Thyroid gland (tissue), 4 donors: ENCODE data around the gene GSG1L2.

Experiments
- CTCF ChIP-seq, 6 experiments: fragments of 200-600 bp in 3 of 6; fragments of 450-650 bp in 3 of 6; sonication (generic) in 3 of 6; IDR thresholded peaks; one replicate each; pipeline ENCODE4 v1.5.1; 2016 to 2019; ENCODE audit warnings: antibody characterized with exemption in 6 of 6, mild to moderate bottlenecking in 2 of 6, inconsistent platforms in 1 of 6, moderate library complexity in 1 of 6
- POLR2A ChIP-seq, 2 donors: fragments of 450-650 bp; IDR thresholded peaks; one replicate each; pipeline ENCODE4 v1.6.1; 2017; ENCODE audit warnings: antibody characterized with exemption in 2 of 2, mild to moderate bottlenecking in 2 of 2, moderate library complexity in 1 of 2

- TF ChIP-seq CTCF (IDR thresholded peaks at IDR 0.05) (no peak), POLR2A (IDR thresholded peaks at IDR 0.05) (no peak)
These were observed 8.7 kb downstream of the GSG1L2 start for GRCh38 chr17:9813166-9813565.
